GM21737 (cell line): ENCODE data around the gene TTC21A.

Experiments used
- ATAC-seq: cut with Tn5 transposase; IDR thresholded peaks from one replicate; pipeline ENCODE4 v1.9.1; 2021; ENCODE audit warnings: mild to moderate bottlenecking, moderate library complexity; ENCODE audit not compliant: unreplicated experiment

Gene TTC21A

DNA sequence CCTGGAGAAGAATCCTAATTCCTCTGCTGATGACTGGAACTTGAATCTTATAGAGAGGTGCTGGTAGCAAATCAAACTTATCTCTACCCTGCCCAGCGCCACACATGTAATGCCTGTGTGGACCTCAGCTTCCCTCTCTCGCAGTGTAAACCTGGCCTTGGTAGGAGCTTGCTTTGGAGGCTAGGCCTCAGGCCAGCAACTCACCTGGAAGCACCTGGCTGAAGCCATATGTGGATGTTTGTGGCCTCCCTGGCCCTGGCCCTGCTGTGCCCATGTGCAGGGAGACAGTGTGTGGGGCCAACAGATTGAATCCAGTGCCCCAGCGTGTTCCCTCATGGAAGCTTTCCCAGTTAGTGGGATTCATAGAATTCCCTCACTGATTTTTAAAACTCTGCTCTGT, 8.4 kb downstream of the TTC21A start:
- ATAC-seq, result no peak

DNA sequence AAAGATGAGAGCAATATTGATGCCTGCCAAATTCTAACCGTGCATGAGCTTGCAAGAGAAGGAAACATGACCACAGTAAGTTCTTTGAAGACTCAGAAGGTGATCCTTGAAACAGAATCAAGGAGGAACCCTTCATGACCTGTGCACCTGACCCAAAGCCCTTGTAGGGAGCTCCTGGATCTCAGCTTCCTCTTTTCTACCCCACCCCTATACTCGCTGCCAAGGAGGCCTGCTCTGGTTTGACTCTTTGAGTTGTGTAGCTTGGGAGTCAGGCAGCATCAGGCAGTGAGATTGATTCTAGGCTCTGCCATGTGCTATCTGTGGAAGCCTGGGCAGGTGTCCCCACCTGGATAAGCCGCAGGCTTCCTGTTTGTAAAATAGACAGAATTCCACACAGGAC, 10.6 kb downstream of the TTC21A start:
- ATAC-seq, result no peak

DNA sequence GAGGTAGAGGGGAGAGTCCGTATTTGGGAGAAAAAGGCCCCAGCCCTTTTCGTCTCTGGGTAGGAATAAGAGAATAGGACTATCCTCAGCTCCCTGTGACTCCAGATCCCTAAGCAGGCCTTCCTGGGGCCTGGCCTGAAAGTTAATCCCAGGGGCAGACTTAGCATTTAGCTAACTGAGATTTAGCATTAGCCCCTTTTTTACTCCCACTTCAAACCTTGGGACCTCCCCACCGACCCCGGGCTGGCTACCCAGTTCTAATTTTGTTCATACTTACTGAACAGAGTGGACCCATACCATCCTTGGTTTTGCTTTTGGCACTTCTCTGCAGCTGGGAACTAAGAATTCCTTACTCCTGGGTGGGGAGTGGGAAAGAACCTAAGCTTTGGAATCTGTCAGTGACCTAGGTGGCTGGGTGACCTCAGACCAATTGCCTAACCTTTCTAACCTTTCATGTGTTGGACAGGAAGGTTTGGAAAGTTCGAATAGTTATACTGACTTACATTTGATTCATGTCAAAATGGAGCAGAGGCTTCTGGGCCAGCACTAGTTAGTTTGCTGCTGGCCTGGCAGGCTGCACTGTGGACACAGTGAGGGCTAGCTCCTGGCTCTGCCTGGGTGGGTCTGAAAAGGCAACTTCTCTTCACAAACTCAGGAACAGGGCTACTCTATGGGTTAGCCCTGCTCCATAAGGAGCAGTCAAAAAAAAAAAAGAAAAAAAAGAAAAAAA, 11.6 kb downstream of the TTC21A start:
- no peak for ATAC-seq

DNA sequence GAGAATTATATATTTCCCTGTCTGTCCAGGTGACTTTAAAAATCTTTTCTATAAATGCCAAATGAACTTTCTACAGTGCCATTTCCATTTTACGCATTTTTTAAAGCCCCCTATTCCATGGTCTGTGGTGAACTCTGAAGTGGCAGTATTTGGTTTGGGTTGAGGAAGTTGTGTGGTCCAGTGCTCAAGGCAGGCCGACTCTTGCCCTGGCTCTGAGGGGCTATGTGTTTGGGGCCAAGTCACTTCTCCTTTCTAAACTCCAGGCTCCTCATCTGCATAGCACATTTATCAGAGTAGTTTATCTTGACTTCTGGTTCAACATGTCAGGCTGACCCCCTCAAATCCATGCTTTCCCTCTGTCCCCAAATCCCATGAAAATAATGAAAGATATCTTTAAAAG, 14.1 kb downstream of the TTC21A start:
- no peak for ATAC-seq

DNA sequence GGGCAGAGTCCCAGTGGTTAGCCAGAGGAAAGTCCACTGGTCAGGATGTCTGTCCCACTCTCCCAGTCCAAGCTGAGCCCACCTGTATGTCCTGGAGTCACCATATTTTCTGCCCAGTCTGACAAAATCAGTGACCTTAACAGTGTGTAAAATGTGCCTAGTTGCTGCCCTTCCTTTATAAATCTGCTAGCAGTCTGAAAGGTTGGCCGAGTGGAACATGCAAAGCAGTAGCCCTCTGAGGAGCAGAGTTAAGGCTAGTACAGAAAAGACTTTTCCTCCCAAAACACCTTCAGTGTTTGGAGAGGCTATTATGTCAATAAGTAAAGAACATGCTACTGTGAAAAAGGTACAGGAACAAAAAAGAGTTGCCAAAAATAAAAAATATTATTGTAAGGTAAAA, 15.3 kb downstream of the TTC21A start:
- ATAC-seq, result peak; percentile 61

DNA sequence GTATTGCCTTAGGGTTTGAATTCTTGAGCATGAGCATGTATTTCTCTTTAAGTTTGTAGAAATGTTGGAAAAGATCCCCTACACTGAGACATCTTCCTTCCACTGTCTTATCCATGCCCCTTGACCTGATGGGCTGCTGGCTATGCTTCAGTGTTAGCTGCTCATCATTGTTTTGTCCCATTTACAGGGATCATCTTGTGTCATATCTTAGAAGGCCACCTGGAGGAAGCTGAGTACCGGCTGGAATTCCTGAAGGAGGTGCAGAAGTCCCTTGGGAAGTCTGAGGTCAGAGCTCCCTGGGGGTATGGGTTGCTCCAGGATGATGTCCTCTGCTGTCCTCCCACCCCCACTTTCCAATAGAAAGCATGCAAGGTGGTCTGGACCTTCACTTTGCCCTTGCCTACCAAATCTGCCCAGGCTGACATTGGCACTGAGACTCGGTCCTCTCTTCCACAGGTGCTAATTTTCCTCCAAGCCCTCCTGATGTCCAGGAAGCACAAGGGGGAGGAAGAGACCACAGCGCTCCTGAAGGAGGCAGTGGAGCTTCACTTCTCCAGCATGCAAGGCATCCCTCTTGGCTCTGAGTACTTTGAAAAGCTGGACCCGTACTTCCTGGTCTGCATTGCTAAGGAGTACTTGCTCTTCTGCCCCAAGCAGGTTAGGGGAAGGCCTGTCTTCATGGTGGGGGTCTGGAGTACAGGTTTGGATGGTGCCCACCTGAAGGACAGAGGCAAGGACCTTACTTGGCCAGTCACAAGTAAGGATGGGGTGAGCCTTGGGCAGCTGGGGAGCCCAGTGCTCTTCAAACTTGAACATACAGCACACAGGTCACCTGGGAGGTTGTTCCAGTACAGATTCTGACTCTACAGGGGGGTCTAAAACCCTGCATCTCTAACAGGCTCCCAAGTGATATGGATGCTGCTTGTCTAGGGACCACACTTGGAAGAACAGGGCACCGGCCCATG, 17.7 kb downstream of the TTC21A start:
- ATAC-seq, result no peak

DNA sequence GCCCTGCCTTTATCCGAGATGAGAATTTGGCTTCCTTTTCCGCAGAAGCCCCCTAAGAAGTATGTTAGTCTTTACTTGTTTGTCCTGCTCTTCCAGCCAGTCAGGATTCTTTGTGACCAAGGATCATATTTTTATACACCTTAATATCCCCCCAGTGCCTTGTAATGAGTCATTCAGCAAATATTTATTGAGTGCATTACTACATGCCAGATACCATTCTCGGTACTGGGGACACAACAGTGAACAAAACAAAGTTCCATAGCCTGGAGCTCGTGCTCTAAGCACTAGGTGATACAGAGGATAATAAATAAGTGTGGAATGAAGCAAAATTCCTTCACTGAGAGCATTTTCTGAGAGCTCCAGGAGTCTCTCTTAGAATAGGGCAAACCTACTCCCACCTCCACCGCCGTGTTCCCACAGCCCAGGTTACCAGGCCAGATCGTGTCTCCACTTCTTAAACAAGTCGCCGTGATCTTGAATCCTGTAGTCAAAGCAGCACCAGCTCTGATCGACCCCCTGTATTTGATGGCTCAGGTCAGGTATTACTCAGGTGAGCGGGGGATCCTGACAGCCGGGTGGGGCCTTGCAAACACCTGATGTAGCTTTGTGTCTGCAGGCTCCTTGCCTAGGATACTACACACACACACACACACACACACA, 18.5 kb downstream of the TTC21A start:
- no peak for ATAC-seq

DNA sequence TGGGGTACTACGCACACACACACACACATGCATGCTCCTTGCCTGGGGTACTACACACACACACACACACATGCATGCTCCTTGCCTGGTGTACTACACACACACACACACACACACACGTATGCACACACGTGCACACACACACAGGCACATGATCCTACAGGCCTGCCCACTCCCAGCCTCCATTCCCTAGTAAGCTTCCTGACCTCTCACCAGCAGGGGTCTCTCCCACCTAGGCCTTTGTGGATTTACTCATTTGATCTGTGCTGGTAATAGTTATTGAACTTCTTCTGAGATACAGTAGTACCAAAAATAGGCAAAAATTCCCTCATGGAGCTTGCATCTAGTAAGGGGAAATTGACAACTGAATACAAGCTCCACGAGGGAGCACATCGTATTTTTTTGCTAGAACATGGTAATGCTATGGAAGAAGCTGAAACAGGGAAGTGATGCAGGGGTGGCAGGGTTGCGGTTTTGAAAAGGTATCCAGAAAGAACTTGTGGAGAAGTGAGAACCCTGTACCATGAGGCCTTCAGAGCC, 19.1 kb downstream of the TTC21A start:
- ATAC-seq, result no peak

DNA sequence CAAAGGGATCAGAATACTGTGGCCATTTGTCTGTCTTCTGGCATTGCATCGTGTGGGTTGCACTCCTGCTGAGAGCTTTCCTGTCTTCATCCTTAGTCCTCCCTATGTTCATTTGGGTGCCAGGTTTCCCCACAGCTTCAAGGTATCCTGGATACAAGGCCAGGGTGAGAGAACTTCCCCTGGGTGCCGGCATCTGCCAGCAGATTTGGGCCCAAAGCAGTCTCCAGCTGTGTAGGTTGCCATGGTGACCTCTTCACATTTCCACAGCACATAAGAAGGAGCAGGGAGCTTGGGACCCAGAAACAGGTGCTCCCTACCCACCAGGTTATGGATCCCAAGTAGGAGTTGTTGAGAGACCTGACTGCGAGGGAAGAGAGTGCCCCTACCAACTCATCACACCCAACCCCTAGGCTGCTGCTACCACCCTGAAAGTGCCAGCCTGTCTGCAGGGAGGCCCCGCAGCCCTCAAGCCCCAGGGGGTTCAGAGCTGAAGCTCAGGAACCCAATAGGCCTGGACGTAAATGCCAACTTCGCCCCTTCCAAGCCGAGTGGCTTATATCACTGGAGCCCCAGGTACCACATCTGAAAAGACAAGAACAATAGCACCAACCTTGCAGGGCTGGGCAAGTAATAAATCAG, 19.9 kb downstream of the TTC21A start:
- ATAC-seq, result no peak

DNA sequence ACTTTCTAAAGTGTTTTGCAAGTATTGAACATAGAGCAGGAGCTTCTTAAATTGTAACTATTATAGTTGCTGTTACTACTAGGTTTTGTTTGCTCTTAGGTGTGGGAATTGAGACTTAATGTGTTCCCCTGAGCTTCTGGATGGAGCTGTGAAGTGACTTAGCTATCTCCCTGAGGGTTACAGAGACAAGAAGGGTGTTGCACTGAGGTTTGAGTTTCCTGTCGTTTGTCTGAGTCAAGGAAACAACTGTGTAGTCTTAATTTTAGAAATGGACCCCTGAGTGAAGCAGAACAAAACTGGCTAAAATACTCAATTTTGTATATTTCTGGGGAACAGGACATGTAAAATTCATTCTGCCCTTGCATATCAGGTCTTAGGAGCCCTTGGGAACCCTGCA, 20.4 kb downstream of the TTC21A start:
- ATAC-seq, result no peak

DNA sequence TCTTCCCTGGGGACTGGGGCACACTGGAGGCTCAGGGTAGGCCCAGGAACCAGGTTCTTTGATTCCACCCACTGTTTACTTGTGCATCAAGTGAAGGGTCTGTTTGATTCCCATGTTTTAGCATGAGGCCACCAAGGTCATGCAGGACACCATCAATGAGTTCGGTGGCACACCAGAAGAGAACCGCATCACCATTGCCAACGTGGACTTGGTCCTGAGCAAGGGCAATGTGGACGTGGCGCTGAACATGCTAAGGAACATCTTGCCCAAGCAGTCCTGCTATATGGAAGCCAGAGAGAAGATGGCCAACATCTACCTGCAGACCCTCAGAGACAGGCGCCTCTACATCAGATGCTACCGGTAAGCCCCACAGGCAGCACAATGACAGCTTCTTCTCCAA, 21.5 kb downstream of the TTC21A start:
- ATAC-seq, result no peak

DNA sequence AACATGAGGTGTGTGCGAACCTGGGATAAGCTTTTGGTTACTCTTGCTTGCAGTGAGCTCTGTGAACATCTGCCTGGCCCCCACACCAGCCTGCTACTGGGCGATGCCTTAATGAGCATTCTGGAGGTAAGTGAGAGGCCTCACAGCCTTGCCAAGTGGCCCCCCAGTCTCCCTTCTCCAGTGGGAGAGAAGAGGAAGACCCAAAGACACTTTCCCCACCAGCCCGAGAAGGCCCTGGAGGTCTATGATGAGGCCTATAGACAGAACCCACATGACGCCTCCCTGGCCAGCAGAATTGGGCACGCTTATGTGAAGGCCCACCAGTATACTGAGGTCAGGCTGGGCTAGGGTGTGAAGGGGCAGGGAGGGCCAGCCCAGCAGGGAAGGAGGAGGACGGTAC, 22.5 kb downstream of the TTC21A start:
- ATAC-seq, result no peak

DNA sequence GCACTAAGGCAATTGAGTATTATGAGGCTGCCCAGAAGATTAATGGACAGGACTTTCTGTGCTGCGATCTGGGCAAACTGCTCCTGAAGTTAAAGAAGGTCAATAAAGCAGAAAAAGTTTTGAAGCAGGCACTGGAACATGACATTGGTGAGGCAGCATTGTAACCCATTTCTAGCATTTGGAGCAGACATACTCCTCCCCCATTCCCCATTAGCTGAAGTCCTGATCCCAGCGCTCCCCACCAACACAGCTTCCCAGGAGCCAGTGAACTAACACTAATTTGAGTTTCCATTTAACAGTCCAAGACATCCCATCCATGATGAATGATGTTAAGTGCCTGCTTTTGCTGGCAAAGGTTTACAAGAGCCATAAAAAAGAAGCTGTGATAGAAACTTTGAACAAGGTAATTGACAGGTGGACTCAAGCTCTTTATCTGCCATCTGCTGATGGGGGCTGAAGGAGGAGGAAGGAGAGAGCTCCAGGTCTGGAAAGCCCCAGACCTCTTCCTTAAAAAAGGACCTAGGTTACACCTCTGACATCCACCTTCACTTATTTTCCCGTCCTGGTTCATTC, 23.3 kb downstream of the TTC21A start:
- no peak for ATAC-seq

DNA sequence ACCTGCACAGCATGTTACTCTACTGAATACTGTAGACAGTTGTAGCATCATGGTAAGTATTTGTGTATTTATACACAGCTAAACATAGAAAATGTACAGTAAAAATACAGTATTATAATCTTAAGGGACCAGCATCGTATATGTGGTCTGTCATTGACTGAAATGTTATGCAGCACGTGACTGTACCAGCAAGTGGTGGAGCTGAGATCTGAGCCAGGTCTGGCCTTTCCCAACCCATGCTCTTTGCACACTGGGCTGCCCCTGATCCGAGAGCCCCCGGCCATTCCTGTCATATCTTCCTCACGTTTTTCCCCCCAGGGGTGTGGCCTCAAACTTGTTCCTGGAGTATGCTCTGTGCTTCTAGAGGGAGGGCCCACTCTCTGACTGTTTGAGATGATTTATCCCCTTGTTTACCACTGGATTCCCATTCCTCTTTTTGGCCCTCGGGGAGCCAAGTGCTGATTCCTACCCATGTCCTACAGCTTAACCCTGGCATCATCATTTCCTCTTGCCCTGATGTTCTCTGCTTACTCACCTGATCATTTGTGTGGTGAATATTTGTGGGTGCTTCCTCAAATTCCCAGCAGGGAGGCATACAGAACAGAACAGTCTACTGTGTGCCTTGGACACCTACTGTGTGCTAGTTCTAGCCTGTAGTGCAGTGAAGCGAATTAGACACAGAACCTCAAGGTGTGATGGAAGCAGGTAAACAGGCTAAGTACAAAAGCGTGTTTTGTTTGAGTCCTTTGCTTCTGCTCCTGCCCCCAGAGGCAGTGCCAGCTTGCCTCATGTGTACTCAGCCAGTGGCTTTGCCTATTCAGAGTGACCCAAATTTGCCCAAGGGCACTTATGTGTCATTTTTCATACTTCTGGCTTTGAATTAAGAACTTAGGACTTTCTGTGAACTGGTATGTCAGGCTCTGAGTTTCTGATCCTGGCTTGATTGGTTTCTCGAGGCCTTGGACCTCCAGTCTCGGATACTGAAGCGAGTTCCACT, 24.9 kb downstream of the TTC21A start:
- no peak for ATAC-seq

DNA sequence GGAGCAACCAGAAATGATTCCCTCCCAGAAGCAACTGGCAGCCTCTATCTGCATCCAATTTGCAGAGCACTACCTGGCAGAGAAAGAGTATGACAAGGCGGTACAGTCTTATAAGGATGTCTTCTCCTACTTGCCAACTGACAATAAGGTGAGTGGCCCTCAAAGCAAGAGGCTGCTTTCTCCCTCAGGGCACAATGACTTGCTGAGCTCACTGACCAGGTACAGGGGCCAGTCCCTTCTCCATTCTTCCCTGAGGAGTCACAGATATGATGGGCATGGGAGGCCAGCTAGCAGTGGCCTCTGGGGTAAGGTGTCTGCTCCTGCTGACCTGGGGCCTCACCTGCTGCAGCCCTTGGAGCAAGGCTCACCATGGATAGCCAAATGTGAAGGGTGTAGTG, 25.6 kb downstream of the TTC21A start:
- no peak for ATAC-seq

DNA sequence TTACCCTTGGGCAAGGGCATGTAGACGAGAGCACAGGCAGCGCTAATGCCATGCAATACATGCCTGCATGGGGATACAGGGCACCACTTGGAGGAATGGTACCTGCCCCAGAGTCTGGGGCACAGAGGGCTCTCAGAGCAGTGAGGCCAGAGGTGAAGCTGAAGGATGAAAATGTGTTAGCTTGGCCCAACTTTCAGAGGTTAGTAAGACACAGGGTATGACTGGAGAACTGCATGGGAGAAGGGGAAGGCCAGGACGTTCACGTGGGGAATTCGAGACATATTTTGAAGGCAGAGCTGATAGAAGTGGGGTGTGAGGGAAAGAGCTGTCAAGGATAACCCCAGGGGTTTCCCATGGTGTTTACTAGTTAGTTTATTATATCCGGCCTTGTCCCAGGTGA, 26.3 kb downstream of the TTC21A start:
- no peak for ATAC-seq

DNA sequence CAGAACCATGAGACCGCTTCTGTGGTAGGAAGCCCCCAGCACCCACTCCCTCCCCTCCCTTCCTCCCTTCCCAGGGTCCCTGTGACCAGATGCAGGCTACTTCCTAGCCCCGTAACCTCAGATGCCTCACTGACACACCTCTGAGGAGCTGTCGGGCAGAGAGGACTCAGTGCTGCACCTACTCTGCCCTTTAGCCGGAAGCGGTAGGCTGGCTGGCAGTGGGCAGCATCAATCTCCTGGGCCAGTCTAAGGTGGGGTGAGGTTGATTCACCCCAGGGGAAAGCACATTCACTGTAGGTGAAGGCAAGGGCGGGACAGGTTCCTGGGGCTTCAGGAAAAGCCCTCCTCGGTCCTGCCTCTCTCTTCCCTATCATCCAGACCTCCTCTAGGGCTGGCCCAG, 26.8 kb downstream of the TTC21A start:
- ATAC-seq, result no peak

DNA sequence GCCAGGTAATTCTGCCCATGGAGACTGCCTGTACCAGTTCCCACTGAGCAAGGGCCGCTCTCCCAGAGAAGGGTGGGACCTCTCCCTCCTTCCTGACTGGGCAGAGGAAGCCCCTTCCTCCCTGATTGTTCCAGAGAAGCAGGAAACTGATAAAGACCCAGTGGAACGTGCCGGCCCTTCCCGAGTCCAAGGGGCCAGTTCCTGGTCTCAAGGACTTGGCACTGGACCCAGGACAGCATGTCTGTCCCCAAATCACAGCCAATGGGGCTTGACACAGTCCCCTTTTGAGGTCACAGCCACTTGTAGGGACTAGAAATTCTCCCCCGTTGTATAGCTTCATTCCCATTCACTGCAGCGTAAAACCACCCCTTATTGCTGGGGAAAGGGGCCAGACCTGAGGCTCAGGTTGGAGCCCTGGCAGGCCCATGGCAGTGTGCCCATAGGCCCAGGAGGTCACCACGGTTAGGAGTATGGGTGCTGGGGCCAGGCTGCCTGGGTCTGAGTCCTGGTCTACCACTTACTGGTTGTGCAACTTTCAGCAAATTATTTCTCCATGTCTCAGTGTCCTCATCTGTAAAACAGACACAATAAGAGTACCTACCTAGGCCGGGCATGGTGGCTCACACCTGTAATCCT, 27.8 kb downstream of the TTC21A start:
- no peak for ATAC-seq
